ENCODE results near the gene EYA2.

Gene EYA2

DNA sequence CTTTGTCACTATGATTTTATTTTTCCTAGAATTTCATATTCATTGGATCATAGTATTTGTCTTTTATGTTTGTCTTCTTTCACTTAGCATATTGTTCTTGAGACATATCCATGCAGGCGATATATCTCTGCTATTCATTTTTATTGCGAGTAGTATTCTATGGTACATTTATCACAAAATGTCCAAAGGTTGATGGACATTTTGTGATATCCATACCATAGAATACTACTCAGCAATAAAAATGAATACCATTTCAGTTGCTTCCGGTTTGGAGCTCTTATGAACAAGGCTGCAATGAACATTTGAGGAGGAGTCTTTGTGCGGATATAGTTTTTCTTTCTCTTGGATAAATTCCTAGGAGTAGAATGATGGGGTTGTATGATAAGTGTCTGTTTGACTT lies 28.8 kb upstream of the EYA2 start:
- ATAC-seq, result no peak
- TF ChIP-seq POU6F1 (CRISPR knock-in tag; IDR thresholded peaks at IDR 0.05; ENCODE audit: borderline replicate concordance, low read depth) (no peak), ZFP3 (CRISPR knock-in tag; IDR thresholded peaks at IDR 0.05) (no peak), ZC3H10 (CRISPR knock-in tag; IDR thresholded peaks at IDR 0.05) (no peak), ZNF565 (CRISPR knock-in tag; conservative IDR thresholded peaks at IDR 0.05; ENCODE audit: low read depth) (no peak), CREB5 (CRISPR knock-in tag; IDR thresholded peaks at IDR 0.05; ENCODE audit: low read depth) (no peak), SNAI2 (CRISPR knock-in tag; IDR thresholded peaks at IDR 0.05) (no peak), PPARA (CRISPR knock-in tag; IDR thresholded peaks at IDR 0.05; ENCODE audit: borderline replicate concordance) (no peak), ESRRG (CRISPR knock-in tag; IDR thresholded peaks at IDR 0.05) (no peak), RARB (CRISPR knock-in tag; IDR thresholded peaks at IDR 0.05) (no peak), BACH2 (CRISPR knock-in tag; IDR thresholded peaks at IDR 0.05; ENCODE audit: borderline replicate concordance) (no peak), ZFP30 (CRISPR knock-in tag; IDR thresholded peaks at IDR 0.05) (no peak), GLIS3 (CRISPR knock-in tag; IDR thresholded peaks at IDR 0.05) (no peak), OSR1 (CRISPR knock-in tag; IDR thresholded peaks at IDR 0.05) (no peak), ZNF70 (CRISPR knock-in tag; IDR thresholded peaks at IDR 0.05) (no peak), CSDC2 (CRISPR knock-in tag; IDR thresholded peaks at IDR 0.05) (no peak)
- TF ChIP-seq, protein P1, sequence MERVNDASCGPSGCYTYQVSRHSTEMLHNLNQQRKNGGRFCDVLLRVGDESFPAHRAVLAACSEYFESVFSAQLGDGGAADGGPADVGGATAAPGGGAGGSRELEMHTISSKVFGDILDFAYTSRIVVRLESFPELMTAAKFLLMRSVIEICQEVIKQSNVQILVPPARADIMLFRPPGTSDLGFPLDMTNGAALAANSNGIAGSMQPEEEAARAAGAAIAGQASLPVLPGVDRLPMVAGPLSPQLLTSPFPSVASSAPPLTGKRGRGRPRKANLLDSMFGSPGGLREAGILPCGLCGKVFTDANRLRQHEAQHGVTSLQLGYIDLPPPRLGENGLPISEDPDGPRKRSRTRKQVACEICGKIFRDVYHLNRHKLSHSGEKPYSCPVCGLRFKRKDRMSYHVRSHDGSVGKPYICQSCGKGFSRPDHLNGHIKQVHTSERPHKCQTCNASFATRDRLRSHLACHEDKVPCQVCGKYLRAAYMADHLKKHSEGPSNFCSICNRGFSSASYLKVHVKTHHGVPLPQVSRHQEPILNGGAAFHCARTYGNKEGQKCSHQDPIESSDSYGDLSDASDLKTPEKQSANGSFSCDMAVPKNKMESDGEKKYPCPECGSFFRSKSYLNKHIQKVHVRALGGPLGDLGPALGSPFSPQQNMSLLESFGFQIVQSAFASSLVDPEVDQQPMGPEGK (CRISPR knock-in tag; IDR thresholded peaks at IDR 0.05; ENCODE audit: borderline replicate concordance), result no peak
- TF ChIP-seq, protein P2, sequence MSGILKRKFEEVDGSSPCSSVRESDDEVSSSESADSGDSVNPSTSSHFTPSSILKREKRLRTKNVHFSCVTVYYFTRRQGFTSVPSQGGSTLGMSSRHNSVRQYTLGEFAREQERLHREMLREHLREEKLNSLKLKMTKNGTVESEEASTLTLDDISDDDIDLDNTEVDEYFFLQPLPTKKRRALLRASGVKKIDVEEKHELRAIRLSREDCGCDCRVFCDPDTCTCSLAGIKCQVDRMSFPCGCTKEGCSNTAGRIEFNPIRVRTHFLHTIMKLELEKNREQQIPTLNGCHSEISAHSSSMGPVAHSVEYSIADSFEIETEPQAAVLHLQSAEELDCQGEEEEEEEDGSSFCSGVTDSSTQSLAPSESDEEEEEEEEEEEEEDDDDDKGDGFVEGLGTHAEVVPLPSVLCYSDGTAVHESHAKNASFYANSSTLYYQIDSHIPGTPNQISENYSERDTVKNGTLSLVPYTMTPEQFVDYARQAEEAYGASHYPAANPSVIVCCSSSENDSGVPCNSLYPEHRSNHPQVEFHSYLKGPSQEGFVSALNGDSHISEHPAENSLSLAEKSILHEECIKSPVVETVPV (CRISPR knock-in tag; IDR thresholded peaks at IDR 0.05), result no peak

- ATAC-seq, result no peak
- TF ChIP-seq, protein P3, sequence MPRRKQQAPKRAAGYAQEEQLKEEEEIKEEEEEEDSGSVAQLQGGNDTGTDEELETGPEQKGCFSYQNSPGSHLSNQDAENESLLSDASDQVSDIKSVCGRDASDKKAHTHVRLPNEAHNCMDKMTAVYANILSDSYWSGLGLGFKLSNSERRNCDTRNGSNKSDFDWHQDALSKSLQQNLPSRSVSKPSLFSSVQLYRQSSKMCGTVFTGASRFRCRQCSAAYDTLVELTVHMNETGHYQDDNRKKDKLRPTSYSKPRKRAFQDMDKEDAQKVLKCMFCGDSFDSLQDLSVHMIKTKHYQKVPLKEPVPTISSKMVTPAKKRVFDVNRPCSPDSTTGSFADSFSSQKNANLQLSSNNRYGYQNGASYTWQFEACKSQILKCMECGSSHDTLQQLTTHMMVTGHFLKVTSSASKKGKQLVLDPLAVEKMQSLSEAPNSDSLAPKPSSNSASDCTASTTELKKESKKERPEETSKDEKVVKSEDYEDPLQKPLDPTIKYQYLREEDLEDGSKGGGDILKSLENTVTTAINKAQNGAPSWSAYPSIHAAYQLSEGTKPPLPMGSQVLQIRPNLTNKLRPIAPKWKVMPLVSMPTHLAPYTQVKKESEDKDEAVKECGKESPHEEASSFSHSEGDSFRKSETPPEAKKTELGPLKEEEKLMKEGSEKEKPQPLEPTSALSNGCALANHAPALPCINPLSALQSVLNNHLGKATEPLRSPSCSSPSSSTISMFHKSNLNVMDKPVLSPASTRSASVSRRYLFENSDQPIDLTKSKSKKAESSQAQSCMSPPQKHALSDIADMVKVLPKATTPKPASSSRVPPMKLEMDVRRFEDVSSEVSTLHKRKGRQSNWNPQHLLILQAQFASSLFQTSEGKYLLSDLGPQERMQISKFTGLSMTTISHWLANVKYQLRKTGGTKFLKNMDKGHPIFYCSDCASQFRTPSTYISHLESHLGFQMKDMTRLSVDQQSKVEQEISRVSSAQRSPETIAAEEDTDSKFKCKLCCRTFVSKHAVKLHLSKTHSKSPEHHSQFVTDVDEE (CRISPR knock-in tag; IDR thresholded peaks at IDR 0.05), result no peak
- TF ChIP-seq, protein P1 (CRISPR knock-in tag; IDR thresholded peaks at IDR 0.05; ENCODE audit: borderline replicate concordance), result no peak
- TF ChIP-seq PPARA (CRISPR knock-in tag; IDR thresholded peaks at IDR 0.05; ENCODE audit: borderline replicate concordance) (no peak), ARNTL (CRISPR knock-in tag; IDR thresholded peaks at IDR 0.05; ENCODE audit: borderline replicate concordance, low read depth) (no peak), BACH2 (CRISPR knock-in tag; IDR thresholded peaks at IDR 0.05; ENCODE audit: borderline replicate concordance) (no peak), ISL1 (CRISPR knock-in tag; IDR thresholded peaks at IDR 0.05) (no peak), ZFP30 (CRISPR knock-in tag; IDR thresholded peaks at IDR 0.05) (no peak), ZC3H10 (CRISPR knock-in tag; IDR thresholded peaks at IDR 0.05) (no peak)
Measured at GRCh38 chr20:46870041-46870440, 24.6 kb upstream of the EYA2 start.

All from SK-N-SH treated with all-trans-retinoic acid at 6 μM for 48 hours (cell line).